HEK293T (cell line): ENCODE data around the gene SERPIND1.
"Not testable (repeated sequence)": the region's sequence is repeated elsewhere in the genome, so short reads cannot be mapped to it uniquely, and the experiment has no call there.

Source experiments
- CTCF ChIA-PET: fragments of 350-600 bp; formaldehyde crosslinking; extraction: SDS; loops from one replicate; lab custom pipeline; 2021; ENCODE audit warnings: antibody characterized with exemption, inconsistent platforms; lab: Yijun Ruan, JAX
- POLR2A ChIA-PET: fragments of 350-600 bp; formaldehyde crosslinking; extraction: SDS; loops from one replicate; lab custom pipeline; 2020; ENCODE audit warnings: antibody characterized with exemption, inconsistent platforms; lab: Yijun Ruan, JAX
- DNase-seq: peaks from one replicate; pipeline ENCODE4 v3.0.0; 2012; ENCODE audit warnings: mixed read lengths; ENCODE audit errors: extremely low spot score
- ARNT ChIP-seq: fragments of 450-650 bp; IDR thresholded peaks from 2 replicates; pipeline ENCODE4 v1.6.1; 2017; ENCODE audit warnings: mild to moderate bottlenecking
- BHLHE40 ChIP-seq: fragments of 450-650 bp; IDR thresholded peaks from 2 replicates; pipeline ENCODE4 v1.6.1; 2016; ENCODE audit warnings: mild to moderate bottlenecking, moderate library complexity, borderline replicate concordance
- CTBP1 ChIP-seq: fragments of 450-650 bp; IDR thresholded peaks from 2 replicates; pipeline ENCODE4 v1.6.1; 2016; ENCODE audit warnings: borderline replicate concordance
- ELF4 ChIP-seq: fragments of 450-650 bp; IDR thresholded peaks from 2 replicates; pipeline ENCODE4 v1.6.1; 2017; ENCODE audit warnings: antibody characterized with exemption
- FOXA1 ChIP-seq: fragments of 450-650 bp; IDR thresholded peaks from 2 replicates; pipeline ENCODE4 v1.6.1; 2016; ENCODE audit warnings: mild to moderate bottlenecking
- FOXK2 ChIP-seq: fragments of 450-650 bp; IDR thresholded peaks from 2 replicates; pipeline ENCODE4 v1.6.1; 2016; ENCODE audit warnings: mild to moderate bottlenecking
- FOXM1 ChIP-seq: fragments of 450-650 bp; IDR thresholded peaks from 2 replicates; pipeline ENCODE4 v1.6.1; 2017; ENCODE audit warnings: mild to moderate bottlenecking, borderline replicate concordance
- HDGF ChIP-seq: fragments of 450-650 bp; IDR thresholded peaks from 2 replicates; pipeline ENCODE4 v1.6.1; 2017; ENCODE audit warnings: antibody characterized with exemption, borderline replicate concordance
- L3MBTL2 ChIP-seq: fragments of 450-650 bp; conservative IDR thresholded peaks from 2 replicates; pipeline ENCODE4 v1.6.1; 2016; ENCODE audit warnings: mild to moderate bottlenecking
- LEF1 ChIP-seq: fragments of 450-650 bp; IDR thresholded peaks from 2 replicates; pipeline ENCODE4 v1.6.1; 2017; ENCODE audit warnings: mild to moderate bottlenecking, borderline replicate concordance
- NFRKB ChIP-seq: fragments of 450-650 bp; IDR thresholded peaks from 2 replicates; pipeline ENCODE4 v1.6.1; 2016; ENCODE audit warnings: mild to moderate bottlenecking, moderate library complexity
- PKNOX1 ChIP-seq: fragments of 450-650 bp; IDR thresholded peaks from 2 replicates; pipeline ENCODE4 v1.6.1; 2016
- SP1 ChIP-seq: fragments of 450-650 bp; IDR thresholded peaks from 2 replicates; pipeline ENCODE4 v1.6.1; 2017
- SUZ12 ChIP-seq: fragments of 450-650 bp; IDR thresholded peaks from 2 replicates; pipeline ENCODE4 v1.6.1; 2016; ENCODE audit warnings: mild to moderate bottlenecking
- TARDBP ChIP-seq: fragments of 450-650 bp; IDR thresholded peaks from 2 replicates; pipeline ENCODE4 v1.6.1; 2016
- ZNF384 ChIP-seq: fragments of 450-650 bp; IDR thresholded peaks from 2 replicates; pipeline ENCODE4 v1.6.1; 2016

Gene SERPIND1

GRCh38 chr22:20823264-20823663, 49.4 kb downstream of the SERPIND1 start:
- TF ChIP-seq BHLHE40, result no peak
- TF ChIP-seq SUZ12, result no peak
- no peak for TF ChIP-seq HDGF
- no peak for TF ChIP-seq ARNT
- no peak for TF ChIP-seq FOXK2
- no peak for TF ChIP-seq TARDBP
- POLR2A ChIA-PET, result no interaction called here
- no peak for DNase-seq
- CTCF ChIA-PET, result no interaction called here

- ChIA-PET POLR2A (interaction anchor here (0.6 kb wide), 1 partner anchor 28 kb away, joined by 3 read pairs; no protein-coding TSS in a partner anchor), CTCF (interaction anchor here (0.6 kb wide), 1 partner anchor 208 kb away, joined by 3 read pairs; no protein-coding TSS in a partner anchor)
- DNase-seq, result not testable (repeated sequence)
These were observed 51.3 kb downstream of the SERPIND1 start for GRCh38 chr22:20825216-20825615.

GRCh38 chr22:20825624-20826023, 51.7 kb downstream of the SERPIND1 start:
- TF ChIP-seq FOXK2 (no peak), SP1 (no peak), ZNF384 (no peak), SUZ12 (no peak), TARDBP (no peak), L3MBTL2 (no peak), HDGF (no peak), PKNOX1 (no peak), BHLHE40 (no peak), FOXA1 (no peak), ARNT (no peak), CTBP1 (no peak), NFRKB (no peak), ELF4 (no peak), FOXM1 (no peak), LEF1 (no peak)
- DNase-seq, result no peak
- ChIA-PET CTCF (interaction anchor here (0.6 kb wide), 1 partner anchor 208 kb away, joined by 3 read pairs; no protein-coding TSS in a partner anchor), POLR2A (no interaction called here)

- DNase-seq, POLR2A ChIA-PET, CTCF ChIA-PET: not testable (repeated sequence)
These were observed 52.6 kb downstream of the SERPIND1 start for GRCh38 chr22:20826373-20827152.

GRCh38 chr22:20829491-20830134, 55.7 kb downstream of the SERPIND1 start:
- POLR2A ChIA-PET, result no interaction called here
- TF ChIP-seq SP1, result no peak
- TF ChIP-seq LEF1, result no peak
- TF ChIP-seq ZNF384, result no peak
- no peak for TF ChIP-seq PKNOX1
- TF ChIP-seq FOXM1, result no peak
- no peak for DNase-seq
- CTCF ChIA-PET, result no interaction called here

- ChIA-PET CTCF (no interaction called here), POLR2A (no interaction called here)
- no peak for DNase-seq
- TF ChIP-seq SUZ12, result no peak
- TF ChIP-seq BHLHE40, result no peak
- no peak for TF ChIP-seq HDGF
- no peak for TF ChIP-seq FOXA1
- TF ChIP-seq PKNOX1, result no peak
- TF ChIP-seq ZNF384, result no peak
- no peak for TF ChIP-seq L3MBTL2
- TF ChIP-seq LEF1, result no peak
- no peak for TF ChIP-seq ARNT
- no peak for TF ChIP-seq NFRKB
- TF ChIP-seq CTBP1, result no peak
- no peak for TF ChIP-seq ELF4
- no peak for TF ChIP-seq FOXK2
- TF ChIP-seq SP1, result no peak
These were observed 59.3 kb downstream of the SERPIND1 start for GRCh38 chr22:20833225-20833665.
